ENCODE results near the gene MYRF.

DNA sequence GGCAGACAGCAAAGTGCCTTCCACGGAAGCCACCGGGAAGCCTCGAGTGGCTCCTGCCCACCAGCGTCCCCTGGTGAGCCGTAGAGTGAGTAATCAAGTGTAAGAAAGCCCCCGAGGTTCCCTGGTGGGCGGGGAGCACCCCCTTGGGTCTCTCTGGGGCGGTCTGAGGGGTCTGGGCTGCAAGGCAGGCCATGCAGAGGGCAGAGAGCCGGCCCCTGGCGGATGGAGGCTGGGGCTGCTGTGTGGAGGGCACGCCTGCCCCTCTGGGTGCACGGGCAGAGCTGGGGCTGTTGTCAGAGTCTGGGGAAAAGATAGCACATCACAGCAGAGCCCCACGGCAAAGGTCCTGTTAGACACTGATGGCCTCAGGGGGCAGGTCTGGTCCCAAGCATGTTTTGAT is 25.7 kb upstream of the MYRF start:
- TF ChIP-seq, protein P1, sequence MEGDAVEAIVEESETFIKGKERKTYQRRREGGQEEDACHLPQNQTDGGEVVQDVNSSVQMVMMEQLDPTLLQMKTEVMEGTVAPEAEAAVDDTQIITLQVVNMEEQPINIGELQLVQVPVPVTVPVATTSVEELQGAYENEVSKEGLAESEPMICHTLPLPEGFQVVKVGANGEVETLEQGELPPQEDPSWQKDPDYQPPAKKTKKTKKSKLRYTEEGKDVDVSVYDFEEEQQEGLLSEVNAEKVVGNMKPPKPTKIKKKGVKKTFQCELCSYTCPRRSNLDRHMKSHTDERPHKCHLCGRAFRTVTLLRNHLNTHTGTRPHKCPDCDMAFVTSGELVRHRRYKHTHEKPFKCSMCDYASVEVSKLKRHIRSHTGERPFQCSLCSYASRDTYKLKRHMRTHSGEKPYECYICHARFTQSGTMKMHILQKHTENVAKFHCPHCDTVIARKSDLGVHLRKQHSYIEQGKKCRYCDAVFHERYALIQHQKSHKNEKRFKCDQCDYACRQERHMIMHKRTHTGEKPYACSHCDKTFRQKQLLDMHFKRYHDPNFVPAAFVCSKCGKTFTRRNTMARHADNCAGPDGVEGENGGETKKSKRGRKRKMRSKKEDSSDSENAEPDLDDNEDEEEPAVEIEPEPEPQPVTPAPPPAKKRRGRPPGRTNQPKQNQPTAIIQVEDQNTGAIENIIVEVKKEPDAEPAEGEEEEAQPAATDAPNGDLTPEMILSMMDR (IDR thresholded peaks at IDR 0.05) = no peak
- TF ChIP-seq POLR2A (IDR thresholded peaks at IDR 0.05) = no peak

Measured in thyroid gland (tissue), 4 donors.